HG03045 (cell line): Measurements from ENCODE around the gene COL4A2.

ENCODE experiments used
- ATAC-seq: cut with Tn5 transposase; IDR thresholded peaks from one replicate; pipeline ENCODE4 v1.9.1; 2021; ENCODE audit warnings: mild to moderate bottlenecking, moderate library complexity; ENCODE audit not compliant: unreplicated experiment

COL4A2 gene

GRCh38 chr13:110413016-110413675, 106.1 kb downstream of the COL4A2 start:
- ATAC-seq: no peak

DNA sequence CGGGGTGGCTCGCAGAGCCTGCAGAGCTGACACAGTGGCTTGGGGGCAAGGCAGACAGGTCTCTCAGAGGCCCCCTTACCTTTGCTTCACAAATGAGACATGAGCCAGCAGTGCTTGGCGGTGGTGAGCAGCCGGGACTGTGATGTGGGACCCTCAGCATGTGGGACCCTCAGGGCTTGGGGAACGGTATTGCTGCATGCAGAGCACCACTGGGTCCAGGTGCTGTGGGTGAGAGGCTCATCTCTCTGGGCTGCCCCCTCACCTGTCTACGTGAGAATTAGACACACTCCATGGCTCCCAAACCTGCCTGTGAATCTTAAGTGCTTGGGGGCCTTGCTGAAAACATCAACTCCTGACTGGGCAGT, 106.6 kb downstream of the COL4A2 start:
- ATAC-seq: no peak

- no peak for ATAC-seq
Observed at GRCh38 chr13:110414283-110414682, 107.2 kb downstream of the COL4A2 start.

- ATAC-seq: no peak
Observed at GRCh38 chr13:110414931-110415330, 107.8 kb downstream of the COL4A2 start.

GRCh38 chr13:110415669-110416068, 108.6 kb downstream of the COL4A2 start:
- ATAC-seq: no peak

DNA sequence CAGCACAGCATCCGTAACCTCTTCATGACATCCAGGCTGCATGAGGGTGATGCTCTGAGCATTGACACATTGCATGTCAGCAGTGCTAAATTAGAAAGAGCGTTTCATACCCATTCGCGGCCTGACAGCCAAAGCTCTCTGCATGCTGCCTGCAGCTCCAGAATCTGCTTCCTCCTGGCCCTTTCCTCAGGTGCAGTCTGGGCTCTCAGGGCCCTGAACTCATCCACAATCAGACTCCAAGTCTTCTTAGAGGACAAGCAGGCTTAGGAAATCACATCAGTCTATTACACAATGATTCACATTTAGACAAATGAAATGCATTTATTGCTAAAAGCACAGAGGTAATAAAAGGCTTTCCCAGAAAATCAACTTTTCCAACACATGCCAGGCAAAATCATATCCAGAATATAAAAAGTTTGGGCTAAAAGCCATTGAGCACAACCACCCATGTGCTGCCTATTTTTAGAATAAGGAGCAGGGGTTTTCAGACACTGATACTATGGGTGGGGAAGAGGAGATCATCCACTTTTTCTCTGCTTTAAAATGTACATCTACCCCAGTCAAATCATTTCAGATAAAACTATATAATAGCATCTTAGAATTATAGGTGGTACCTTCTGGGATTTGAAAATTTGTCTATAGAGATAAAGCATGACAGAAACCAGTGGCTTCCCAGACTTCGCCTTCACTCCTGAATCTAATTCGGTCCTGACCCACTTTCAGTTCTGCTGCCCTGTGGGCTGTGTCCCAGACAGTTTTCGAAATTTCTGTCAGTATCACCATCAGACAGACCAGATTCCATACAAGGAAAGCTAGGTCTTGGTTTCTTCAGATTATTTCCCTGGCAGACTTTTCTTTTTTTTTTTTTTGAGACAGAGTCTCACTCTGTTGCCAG, 109.3 kb downstream of the COL4A2 start:
- no peak for ATAC-seq

- no peak for ATAC-seq
Observed at GRCh38 chr13:110418944-110419343, 111.9 kb downstream of the COL4A2 start.

DNA sequence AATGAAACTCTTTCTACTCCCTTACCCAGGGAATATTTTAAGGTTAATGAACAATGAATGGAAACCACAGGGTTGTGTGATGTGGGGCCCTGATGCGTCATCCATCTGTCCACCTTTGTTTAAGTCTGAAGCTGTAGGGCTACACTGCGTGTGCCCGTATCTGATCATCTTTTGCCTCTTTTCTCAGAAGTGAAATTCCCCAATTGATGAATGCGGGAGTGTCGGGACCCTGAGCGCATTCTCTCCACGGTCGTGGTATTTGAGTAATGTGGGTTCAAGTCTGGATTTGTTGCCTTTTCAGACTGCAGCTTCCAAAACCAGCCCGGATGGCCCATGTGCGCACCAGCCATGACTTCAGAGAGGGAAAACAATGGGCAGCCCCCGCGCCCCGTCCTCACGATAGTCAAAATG, 112.3 kb downstream of the COL4A2 start:
- ATAC-seq: no peak

DNA sequence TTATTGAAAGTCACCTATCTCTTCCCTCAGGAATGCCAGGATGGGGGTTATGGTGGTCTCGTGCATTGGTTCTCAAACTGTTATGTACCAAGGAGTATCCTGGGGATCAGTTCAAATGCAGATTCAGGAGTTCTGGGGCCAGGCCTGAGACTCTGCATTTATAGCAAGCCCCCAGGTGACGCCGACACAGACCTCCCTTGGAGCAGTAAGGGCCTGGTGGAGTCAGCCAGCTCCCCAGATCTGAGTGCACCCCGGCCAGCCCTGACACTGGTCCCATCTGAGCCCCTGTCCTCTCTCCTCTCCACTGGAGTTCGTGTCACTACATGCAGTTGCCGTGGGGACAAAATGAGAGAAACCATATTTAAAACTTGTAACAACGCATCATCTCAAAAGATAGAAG, 112.9 kb downstream of the COL4A2 start:
- ATAC-seq: no peak

DNA sequence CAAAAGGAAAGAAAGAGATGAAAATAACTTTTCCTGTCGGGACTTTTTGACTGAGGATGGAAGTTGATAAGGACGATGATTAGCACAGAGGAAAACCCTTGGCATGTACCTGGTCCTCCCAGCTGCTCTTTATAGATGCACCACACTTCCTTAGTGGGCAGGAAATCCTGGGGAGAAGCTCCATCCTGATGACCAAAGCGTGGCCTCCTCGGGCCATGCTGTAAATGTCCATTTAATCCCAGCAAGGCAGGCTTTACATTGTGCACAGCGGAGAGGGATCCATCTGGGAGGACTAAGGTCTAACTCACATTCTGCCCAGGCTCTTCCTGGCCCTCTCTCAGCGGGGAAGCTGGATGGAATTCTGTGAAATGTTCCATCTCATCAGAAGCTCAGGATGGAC, 113.5 kb downstream of the COL4A2 start:
- no peak for ATAC-seq

DNA sequence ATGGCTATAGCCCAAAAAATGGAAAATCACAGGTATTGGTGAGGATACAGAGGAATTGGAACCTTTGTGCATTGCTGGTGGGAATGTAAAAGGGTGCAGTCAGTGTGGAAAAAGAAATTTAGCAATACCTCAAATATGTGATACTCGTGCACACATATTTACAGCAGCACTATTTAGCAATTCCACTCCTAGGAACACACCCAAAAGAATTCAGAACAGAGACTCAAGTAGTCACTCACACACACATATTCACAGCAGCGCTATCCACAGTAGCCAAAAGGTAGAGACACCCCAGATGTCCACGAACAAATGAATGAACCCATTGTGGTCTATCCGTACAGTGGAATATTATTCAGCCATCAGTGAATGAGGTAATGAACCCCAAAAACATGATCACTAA, 114.0 kb downstream of the COL4A2 start:
- ATAC-seq: no peak

GRCh38 chr13:110421696-110422385, 114.8 kb downstream of the COL4A2 start:
- ATAC-seq: no peak

- no peak for ATAC-seq
Observed at GRCh38 chr13:110422913-110423688, 116.0 kb downstream of the COL4A2 start.

DNA sequence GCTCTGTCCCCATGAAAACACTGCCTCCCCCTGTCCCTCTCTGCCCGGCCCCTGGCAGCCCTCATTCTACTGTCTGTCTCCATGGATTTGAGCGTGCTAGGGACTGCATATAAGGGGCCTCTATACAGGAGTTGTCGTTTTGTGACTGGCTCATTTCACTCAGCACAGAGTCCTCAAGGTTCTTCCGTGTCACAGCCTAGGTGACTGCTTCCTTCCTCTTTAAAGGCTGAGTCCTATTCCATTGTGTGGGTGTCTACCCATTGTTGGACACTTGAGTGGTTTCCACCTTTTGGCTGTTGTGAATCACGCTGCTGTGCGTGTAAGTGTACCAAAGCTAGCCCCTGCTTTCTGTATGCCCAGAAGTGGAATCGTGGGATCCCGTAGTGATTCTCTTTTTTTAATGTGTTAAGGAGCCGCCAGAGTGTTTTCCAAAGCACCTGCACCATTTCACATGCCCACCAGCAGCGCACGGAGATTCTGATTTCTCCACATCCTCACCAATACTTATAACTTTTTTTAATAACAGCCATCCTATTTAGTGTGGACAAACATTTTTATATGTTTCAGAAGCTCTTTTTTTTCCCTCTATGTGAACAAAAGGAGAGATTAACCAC, 116.7 kb downstream of the COL4A2 start:
- no peak for ATAC-seq

GRCh38 chr13:110424569-110425443, 117.7 kb downstream of the COL4A2 start:
- no peak for ATAC-seq

DNA sequence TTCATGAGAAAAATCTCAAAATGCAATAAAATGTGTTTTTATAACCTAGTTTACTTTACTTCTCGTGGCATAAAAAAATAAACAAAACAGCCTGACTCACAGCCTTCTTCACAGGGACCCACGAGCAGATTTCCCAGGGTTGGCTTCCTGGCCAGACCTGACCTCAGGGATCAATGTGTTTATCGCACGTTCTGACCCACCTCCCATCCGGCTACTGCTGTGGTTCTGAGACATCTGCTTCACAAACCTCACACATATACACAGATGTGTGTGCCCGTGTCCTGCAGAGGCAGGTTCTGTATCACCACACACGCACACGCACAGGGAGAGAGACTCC, 118.3 kb downstream of the COL4A2 start:
- no peak for ATAC-seq

- no peak for ATAC-seq
Observed at GRCh38 chr13:110426735-110427134, 119.7 kb downstream of the COL4A2 start.

DNA sequence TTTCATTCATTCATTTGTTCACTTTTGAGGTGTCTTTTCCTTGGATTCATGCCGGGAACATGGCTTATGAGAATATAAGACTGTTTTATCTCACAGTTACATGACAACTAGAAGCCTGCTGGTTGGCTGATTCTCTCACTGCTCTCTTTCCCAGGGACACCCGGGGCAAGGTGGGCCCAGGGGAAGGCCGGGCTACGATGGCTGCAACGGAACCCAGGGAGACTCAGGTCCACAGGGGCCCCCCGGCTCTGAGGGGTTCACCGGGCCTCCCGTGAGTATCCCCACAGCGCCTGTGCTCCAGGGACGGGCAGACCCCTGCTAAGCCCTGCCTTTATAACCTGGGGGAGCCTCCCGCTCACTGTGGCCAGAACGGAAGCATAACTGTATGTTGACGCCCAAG, 121.2 kb downstream of the COL4A2 start:
- ATAC-seq: no peak

DNA sequence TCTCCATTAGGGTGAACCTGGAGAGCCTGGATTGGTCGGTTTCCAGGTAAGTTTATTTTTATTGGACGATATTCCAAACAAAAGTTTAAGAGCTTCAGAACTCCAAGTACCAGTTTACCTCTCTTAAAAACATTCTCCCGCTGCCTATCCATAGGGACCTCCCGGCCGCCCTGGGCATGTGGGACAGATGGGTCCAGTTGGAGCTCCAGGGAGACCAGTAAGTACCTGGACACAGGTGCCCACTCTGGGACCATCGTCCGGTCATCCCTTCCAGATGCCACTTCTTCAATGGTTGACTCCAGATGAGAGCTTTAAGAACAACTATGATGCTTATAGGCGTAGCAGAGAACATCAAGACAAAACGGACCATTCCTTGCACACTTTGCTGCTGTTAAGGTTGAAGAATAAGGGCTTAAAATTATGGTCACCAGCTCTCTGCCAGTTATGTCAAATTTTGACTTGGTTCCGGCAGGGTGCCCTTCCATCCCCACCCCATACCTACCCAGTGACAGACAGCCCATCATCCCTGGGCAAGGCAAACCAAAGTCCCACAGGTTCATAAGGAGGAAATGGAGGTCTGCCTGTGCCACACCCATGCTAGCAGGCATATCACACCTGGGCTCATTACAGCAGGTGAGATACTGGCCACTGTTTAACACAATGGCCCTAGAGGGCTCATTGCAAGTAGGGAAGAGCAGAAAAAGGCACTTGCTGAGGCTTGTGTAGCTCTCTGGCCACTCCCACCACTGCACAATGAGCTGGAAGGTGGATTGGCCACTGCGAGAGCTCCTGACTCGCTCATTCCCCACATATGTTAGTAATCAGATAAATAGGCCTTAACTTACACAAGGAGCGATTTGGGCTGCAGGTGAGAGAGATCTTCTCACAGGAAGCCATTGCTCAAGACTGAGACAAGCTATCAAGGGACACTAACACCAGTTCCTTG, 123.6 kb downstream of the COL4A2 start:
- no peak for ATAC-seq
